ENCODE data around the gene KANK3.
"Not testable (repeated sequence)": the region's sequence is repeated elsewhere in the genome, so short reads cannot be mapped to it uniquely, and the experiment has no call there.

The KANK3 gene

DNA sequence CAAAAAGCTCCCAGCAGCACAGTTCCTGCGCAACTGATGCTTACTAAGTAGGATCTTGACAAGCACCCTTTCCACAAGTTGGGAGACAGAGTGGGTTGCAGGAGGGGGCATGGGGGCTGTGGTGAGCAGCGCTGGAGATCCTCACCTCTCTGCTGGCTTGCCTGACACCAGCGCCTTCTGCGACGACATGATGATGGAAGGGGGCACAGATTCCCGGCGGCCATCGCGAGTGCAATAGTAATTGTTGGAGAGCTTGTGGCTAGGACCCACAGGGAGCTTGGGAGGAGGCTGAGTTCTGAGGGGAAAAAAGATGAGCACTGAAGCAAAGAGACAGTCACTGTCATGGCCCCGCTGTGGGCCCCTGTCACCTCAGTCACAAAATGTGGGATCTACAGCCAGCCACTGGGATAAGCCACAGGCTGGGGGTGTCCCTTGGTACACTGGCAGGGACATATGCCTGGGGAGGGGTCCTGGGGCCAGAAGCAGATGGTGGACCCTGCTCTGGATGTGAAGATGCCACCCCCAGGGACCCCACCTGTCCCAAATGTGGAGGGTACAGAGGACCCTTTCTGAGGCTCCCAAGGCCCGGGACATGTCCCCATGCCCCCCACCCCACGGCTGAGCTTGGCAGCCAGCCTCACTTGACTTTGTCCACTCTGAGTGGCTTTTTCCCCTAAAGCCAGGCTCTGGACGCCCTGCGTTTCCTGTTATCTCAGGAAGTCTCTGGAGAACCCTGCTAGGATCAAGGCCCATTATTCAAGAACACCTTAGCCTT, 26.5 kb downstream of the KANK3 start:
- TF ChIP-seq, protein P1, sequence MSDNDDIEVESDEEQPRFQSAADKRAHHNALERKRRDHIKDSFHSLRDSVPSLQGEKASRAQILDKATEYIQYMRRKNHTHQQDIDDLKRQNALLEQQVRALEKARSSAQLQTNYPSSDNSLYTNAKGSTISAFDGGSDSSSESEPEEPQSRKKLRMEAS (IDR thresholded peaks at IDR 0.05; ENCODE audit: low read depth, low read length), result no peak
- TF ChIP-seq, protein P2, sequence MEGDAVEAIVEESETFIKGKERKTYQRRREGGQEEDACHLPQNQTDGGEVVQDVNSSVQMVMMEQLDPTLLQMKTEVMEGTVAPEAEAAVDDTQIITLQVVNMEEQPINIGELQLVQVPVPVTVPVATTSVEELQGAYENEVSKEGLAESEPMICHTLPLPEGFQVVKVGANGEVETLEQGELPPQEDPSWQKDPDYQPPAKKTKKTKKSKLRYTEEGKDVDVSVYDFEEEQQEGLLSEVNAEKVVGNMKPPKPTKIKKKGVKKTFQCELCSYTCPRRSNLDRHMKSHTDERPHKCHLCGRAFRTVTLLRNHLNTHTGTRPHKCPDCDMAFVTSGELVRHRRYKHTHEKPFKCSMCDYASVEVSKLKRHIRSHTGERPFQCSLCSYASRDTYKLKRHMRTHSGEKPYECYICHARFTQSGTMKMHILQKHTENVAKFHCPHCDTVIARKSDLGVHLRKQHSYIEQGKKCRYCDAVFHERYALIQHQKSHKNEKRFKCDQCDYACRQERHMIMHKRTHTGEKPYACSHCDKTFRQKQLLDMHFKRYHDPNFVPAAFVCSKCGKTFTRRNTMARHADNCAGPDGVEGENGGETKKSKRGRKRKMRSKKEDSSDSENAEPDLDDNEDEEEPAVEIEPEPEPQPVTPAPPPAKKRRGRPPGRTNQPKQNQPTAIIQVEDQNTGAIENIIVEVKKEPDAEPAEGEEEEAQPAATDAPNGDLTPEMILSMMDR (IDR thresholded peaks at IDR 0.05; ENCODE audit: low read depth, low read length), result no peak
- TF ChIP-seq MYC (IDR thresholded peaks at IDR 0.05; ENCODE audit: low read depth, low read length) (no peak), POLR2A (IDR thresholded peaks at IDR 0.05; ENCODE audit: extremely low read depth, insufficient read length) (no peak)
- no peak overlapping the region for H3K4me3 ChIP-seq (ENCODE audit: low read depth, low read length)
- no peak for DNase-seq (ENCODE audit: low read depth)

DNA sequence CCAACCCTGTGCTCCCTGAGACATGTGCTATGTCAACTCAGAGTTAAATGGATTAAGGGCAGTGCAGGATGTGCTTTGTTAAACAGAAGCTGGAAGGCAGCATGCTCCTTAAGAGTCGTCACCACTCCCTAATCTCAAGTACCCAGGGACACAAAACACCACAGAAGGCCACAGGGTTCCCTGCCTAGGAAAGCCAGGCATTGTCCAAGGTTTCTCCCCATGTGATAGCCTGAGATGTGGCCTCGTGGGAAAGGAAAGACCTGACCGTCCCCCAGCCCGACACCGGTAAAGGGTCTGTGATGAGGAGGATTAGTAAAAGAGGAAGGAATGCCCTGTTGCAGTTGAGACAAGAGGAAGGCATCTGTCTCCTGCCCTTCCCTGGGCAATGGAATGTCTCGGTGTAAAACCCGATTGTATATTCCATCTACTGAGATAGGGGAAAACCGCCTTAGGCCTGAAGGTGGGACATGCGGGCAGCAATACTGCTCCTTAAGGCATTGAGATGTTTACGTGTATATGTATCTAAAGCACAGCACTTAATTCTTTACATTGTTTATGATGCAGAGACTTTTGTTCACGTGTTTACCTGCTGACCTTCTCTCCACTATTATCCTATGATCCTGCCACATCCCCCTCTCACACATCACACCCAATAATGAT, 28.0 kb downstream of the KANK3 start:
- not testable (repeated sequence) for DNase-seq (ENCODE audit: low read depth); H3K4me3 ChIP-seq (ENCODE audit: low read depth, low read length)

DNA sequence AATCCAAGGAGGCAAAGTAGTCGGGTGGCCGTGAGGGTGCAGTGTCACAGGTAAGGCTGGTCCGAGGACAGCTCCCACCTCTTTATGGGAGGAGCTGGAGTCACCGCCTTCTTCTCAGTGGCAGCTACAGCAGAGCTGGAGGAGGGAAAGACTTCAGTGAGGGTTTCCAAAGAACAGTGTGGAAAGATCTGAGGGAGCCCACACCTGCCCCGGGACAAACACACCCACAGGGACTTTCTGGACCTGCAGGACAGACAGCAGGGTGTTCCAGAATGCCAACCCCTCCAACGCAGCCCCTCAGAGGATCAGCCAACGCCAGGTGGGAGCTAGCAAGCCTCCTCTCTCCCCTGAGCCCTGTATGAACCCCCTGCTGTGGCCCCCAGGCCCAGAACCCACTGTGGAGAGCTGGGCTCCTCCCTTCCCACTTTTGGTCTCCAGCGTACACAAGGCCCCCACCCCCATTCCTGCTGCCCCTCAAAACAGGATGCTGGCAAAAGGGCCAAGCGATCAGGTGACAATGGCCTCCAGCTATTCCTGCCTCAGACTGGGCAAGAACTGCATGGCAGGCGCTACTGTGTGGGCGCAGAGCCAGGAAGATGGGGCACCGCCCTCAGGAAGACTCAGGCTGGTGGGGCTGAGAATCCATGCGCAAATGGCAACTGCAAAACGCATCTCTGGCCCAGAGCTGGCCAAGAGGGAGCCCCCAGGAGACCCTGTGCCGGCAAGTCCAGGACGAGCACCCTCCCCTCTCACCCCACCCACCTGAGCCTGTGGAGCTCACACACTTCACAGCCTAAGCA, 31.4 kb downstream of the KANK3 start:
- DNase-seq (ENCODE audit: low read depth), result no peak
- TF ChIP-seq, protein P2 (IDR thresholded peaks at IDR 0.05; ENCODE audit: low read depth, low read length), result no peak
- no peak for TF ChIP-seq POLR2A (IDR thresholded peaks at IDR 0.05; ENCODE audit: extremely low read depth, insufficient read length)
- TF ChIP-seq, protein P1 (IDR thresholded peaks at IDR 0.05; ENCODE audit: low read depth, low read length), result no peak
- TF ChIP-seq MYC (IDR thresholded peaks at IDR 0.05; ENCODE audit: low read depth, low read length), result no peak
- no peak overlapping the region for H3K4me3 ChIP-seq (ENCODE audit: low read depth, low read length)

DNA sequence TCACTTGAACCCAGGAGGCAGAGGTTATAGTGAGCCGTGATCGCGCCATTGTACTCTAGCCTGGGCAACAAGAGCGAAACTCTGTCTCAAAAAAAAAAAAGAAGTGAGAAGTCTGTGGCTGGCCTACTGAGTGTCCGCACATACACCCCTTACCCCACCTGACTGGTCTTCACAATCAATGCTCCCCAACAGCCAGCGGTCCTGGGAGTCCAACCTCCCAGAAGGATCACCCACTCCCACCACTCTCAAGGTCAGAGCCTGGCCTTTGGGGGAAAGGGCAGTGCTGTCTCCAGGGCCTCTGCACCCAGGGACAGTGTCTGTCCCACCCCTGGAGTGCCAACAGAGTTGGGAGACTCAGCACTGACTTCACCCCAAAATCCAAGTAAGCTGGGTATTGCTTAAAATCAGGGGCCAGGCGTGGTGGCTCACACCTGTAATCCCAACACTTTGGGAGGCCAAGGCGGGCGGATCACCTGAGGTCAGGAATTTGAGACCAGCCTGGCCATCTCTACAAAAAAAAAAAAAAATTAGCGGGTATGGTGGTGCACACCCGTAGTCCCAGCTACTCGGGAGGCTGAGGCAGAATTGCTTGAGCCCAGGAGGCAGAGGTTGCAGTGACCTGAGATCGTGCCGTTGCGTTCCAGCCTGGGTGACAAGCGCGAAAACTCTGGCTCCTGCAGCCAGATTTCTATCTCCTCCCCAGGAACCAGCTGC, 32.6 kb downstream of the KANK3 start:
- DNase-seq (ENCODE audit: low read depth), result no peak
- no peak for TF ChIP-seq POLR2A (IDR thresholded peaks at IDR 0.05; ENCODE audit: extremely low read depth, insufficient read length)
- no peak for TF ChIP-seq MYC (IDR thresholded peaks at IDR 0.05; ENCODE audit: low read depth, low read length)
- TF ChIP-seq, protein P1 (IDR thresholded peaks at IDR 0.05; ENCODE audit: low read depth, low read length), result no peak
- TF ChIP-seq, protein P2 (IDR thresholded peaks at IDR 0.05; ENCODE audit: low read depth, low read length), result no peak
- H3K4me3 ChIP-seq (ENCODE audit: low read depth, low read length), result no peak overlapping the region

DNA sequence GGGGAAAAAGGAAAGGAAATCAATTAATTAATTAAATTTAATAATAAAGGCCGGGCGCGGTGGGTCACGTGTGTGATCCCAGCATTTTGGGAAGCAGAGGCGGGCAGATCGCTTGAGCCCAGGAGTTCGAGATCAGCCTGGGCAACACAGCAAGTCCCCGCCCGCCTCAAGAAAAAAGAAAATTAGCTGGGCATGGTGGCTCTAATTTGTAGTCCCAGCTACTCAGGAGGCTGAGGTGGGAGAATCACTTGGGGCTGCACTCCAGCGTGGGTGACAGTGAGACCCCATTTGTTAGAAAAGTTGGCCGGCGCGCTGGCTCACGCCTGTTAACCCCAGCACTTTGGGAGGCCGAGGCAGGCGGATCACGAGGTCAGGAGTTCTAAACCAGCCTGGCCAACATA, 34.2 kb downstream of the KANK3 start:
- H3K4me3 ChIP-seq (ENCODE audit: low read depth, low read length), result peak overlapping the region; percentile 92
- TF ChIP-seq, protein P1 (IDR thresholded peaks at IDR 0.05; ENCODE audit: low read depth, low read length), result no peak
- TF ChIP-seq MYC (IDR thresholded peaks at IDR 0.05; ENCODE audit: low read depth, low read length) (no peak), POLR2A (IDR thresholded peaks at IDR 0.05; ENCODE audit: extremely low read depth, insufficient read length) (no peak)
- TF ChIP-seq, protein P2 (IDR thresholded peaks at IDR 0.05; ENCODE audit: low read depth, low read length), result no peak
- no peak for DNase-seq (ENCODE audit: low read depth)
